GM23338 (cell line): ENCODE measurements around the gene UBE2V1. TPM values are rescaled to one million over a fixed set of nuclear protein-coding genes. Genes with fewer than 3 reads are reported as not detected.

Source experiments
- ATAC-seq: fragments of 200-7000 bp; cut with Tn5 transposase; 3 replicates; pipeline ENCODE4 v1.9.1; 2020
- DNase-seq: peaks from one replicate; pipeline ENCODE4 v3.0.0-alpha.2; 2015; ENCODE audit warnings: low spot score
- H2AFZ ChIP-seq: fragments of 200-600 bp; sonication (generic); 2 replicates; pipeline ENCODE4 v1.8.0; 2016; ENCODE audit warnings: antibody characterized with exemption, mild to moderate bottlenecking, moderate library complexity
- H3F3A ChIP-seq: fragments of 200-600 bp; sonication (generic); replicated peaks from 2 replicates; pipeline ENCODE4 v1.8.0; 2017; ENCODE audit warnings: antibody characterized with exemption, mixed run types, low read depth
- H3K27ac ChIP-seq: fragments of 200-600 bp; sonication (generic); 2 replicates; pipeline ENCODE4 v1.6.1; 2016; ENCODE audit warnings: low read depth
- H3K27me3 ChIP-seq: fragments of 200-600 bp; sonication (generic); 2 replicates; pipeline ENCODE4 v1.8.0; 2016; ENCODE audit warnings: mild to moderate bottlenecking, mixed run types, moderate library complexity; ENCODE audit not compliant: insufficient read depth
- H3K36me3 ChIP-seq: fragments of 200-600 bp; sonication (generic); 2 replicates; pipeline ENCODE4 v1.8.0; 2016; ENCODE audit warnings: mild to moderate bottlenecking; ENCODE audit not compliant: insufficient read depth
- H3K4me1 ChIP-seq: fragments of 200-600 bp; sonication (generic); 2 replicates; pipeline ENCODE4 v1.8.0; 2016; ENCODE audit warnings: mild to moderate bottlenecking, moderate library complexity; ENCODE audit not compliant: insufficient read depth
- H3K4me2 ChIP-seq: fragments of 200-600 bp; sonication (generic); 2 replicates; pipeline ENCODE4 v1.7.1; 2017; ENCODE audit warnings: mixed run types
- H3K4me3 ChIP-seq: fragments of 200-600 bp; sonication (generic); 2 replicates; pipeline ENCODE4 v1.6.1; 2016; ENCODE audit warnings: mixed run types
- H3K79me2 ChIP-seq: fragments of 200-600 bp; sonication (generic); replicated peaks from 2 replicates; pipeline ENCODE4 v1.8.0; 2017; ENCODE audit warnings: mild to moderate bottlenecking; ENCODE audit not compliant: insufficient read depth
- H3K9me2 ChIP-seq: fragments of 200-600 bp; sonication (generic); 2 replicates; pipeline ENCODE4 v1.8.0; 2017; ENCODE audit not compliant: insufficient read depth
- H4K20me1 ChIP-seq: fragments of 200-600 bp; sonication (generic); replicated peaks from 2 replicates; pipeline ENCODE4 v1.8.0; 2017; ENCODE audit warnings: mild to moderate bottlenecking; ENCODE audit not compliant: insufficient read depth
- H3K27ac Mint-ChIP-seq: 2 replicates; pipeline ENCODE4 v1.8.0; 2020; ENCODE audit warnings: inconsistent platforms, mild to moderate bottlenecking, moderate library complexity, mixed read lengths
- H3K27me3 Mint-ChIP-seq: 3 replicates; pipeline ENCODE4 v1.8.0; 2022; ENCODE audit warnings: low read depth, mild to moderate bottlenecking, moderate library complexity, mixed read lengths, inconsistent platforms; ENCODE audit not compliant: insufficient read depth, poor library complexity
- H3K36me3 Mint-ChIP-seq: 3 replicates; pipeline ENCODE4 v1.8.0; 2021; ENCODE audit warnings: low read depth, mild to moderate bottlenecking, inconsistent platforms, moderate library complexity, mixed read lengths
- H3K4me1 Mint-ChIP-seq: 3 replicates; pipeline ENCODE4 v1.8.0; 2020; ENCODE audit warnings: mild to moderate bottlenecking, inconsistent platforms, mixed read lengths
- H3K4me3 Mint-ChIP-seq: 3 replicates; pipeline ENCODE4 v1.8.0; 2021; ENCODE audit warnings: moderate library complexity, mild to moderate bottlenecking, inconsistent platforms, mixed read lengths
- H3K9me3 Mint-ChIP-seq: 3 replicates; pipeline ENCODE4 v1.8.0; 2020; ENCODE audit warnings: moderate library complexity, mild to moderate bottlenecking, inconsistent platforms, mixed read lengths
- CREB1 ChIP-seq: fragments of 250-450 bp; sonication (Bioruptor Pico); IDR thresholded peaks from 2 replicates; pipeline ENCODE4 v1.5.0; 2020; ENCODE audit warnings: low read depth, mild to moderate bottlenecking, moderate library complexity
- EZH2 ChIP-seq: fragments of 200-600 bp; sonication (generic); IDR thresholded peaks from one replicate; pipeline ENCODE4 v1.8.0; 2017; ENCODE audit warnings: antibody characterized with exemption, mild to moderate bottlenecking, low read depth; ENCODE audit not compliant: unreplicated experiment
- EZH2phosphoT487 ChIP-seq: fragments of 200-600 bp; sonication (generic); IDR thresholded peaks from one replicate; pipeline ENCODE4 v1.8.1; 2018; ENCODE audit warnings: antibody characterized with exemption; ENCODE audit not compliant: unreplicated experiment
- NANOG ChIP-seq: IDR thresholded peaks from 2 replicates; pipeline ENCODE4 v1.6.1; 2016; ENCODE audit warnings: antibody characterized with exemption, borderline replicate concordance
- STAT1 ChIP-seq: IDR thresholded peaks from one replicate; pipeline ENCODE4 v1.6.1; 2016; ENCODE audit warnings: antibody characterized with exemption; ENCODE audit not compliant: unreplicated experiment
- ZNF331 ChIP-seq: fragments of 250-450 bp; sonication (Bioruptor Pico); IDR thresholded peaks from 2 replicates; pipeline ENCODE4 v1.5.0; 2020; ENCODE audit warnings: low read depth, mild to moderate bottlenecking, moderate library complexity
- polyA plus RNA-seq: library from polyadenylated mRNA; unstranded; fragments of >200 nt; fragmentation: Nextera tagmentation; extraction: Ambion mirVana; gene quantifications from 2 replicates; pipeline ENCODE4 v1.2.1, GENCODE V29; 2016
- total RNA-seq: library from RNA; depleted of rRNA; stranded (reverse); fragments of >200 nt; shearing (Covaris generic); gene quantifications from 2 replicates; pipeline ENCODE4 v1.2.3, GENCODE V29; 2014
- TF ChIP-seq, protein P1 (sequence below), 2 experiments: fragments of 200-600 bp in 1 of 2; sonication (generic) in 1 of 2; conservative IDR thresholded peaks; 2 replicates each; pipeline versions ENCODE4 v1.5.1 to v1.6.1; 2016 to 2017; ENCODE audit warnings: antibody characterized with exemption in 2 of 2, low read depth in 2 of 2, mild to moderate bottlenecking in 2 of 2, moderate library complexity in 1 of 2
- TF ChIP-seq, protein P2 (sequence below): IDR thresholded peaks from 2 replicates; pipeline ENCODE4 v1.6.1; 2016; ENCODE audit warnings: antibody characterized with exemption

UBE2V1 gene
- total and polyA plus RNA-seq, 2 experiments from 2014 or later = 105 to 302 TPM

DNA sequence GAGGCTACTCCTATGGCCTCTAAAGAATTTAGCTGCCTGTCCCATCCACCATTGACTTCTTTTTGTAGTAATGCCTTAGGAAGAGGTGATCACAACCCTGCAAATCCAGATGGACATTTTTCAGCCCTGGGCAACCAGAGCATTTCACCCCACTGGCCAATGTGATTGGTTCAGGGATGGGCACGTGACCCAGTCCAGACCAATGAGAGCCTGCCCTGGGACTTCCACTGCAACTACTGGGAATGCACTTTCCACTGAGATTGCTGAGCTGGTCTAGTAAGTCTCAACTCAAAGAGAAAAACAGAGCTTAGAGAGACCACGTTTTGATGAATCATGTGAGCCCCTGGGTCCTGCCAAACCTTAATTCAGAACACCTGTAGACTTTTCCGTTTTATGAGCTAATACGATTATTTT, 8.9 kb upstream of the UBE2V1 start (continued):
- TF ChIP-seq, protein P1, sequence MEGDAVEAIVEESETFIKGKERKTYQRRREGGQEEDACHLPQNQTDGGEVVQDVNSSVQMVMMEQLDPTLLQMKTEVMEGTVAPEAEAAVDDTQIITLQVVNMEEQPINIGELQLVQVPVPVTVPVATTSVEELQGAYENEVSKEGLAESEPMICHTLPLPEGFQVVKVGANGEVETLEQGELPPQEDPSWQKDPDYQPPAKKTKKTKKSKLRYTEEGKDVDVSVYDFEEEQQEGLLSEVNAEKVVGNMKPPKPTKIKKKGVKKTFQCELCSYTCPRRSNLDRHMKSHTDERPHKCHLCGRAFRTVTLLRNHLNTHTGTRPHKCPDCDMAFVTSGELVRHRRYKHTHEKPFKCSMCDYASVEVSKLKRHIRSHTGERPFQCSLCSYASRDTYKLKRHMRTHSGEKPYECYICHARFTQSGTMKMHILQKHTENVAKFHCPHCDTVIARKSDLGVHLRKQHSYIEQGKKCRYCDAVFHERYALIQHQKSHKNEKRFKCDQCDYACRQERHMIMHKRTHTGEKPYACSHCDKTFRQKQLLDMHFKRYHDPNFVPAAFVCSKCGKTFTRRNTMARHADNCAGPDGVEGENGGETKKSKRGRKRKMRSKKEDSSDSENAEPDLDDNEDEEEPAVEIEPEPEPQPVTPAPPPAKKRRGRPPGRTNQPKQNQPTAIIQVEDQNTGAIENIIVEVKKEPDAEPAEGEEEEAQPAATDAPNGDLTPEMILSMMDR (conservative IDR thresholded peaks at IDR 0.05; ENCODE audit: low read depth in 2 of 2) = no peak
- no peak for TF ChIP-seq CREB1 (CRISPR knock-in tag)
- no peak for TF ChIP-seq ZNF331 (CRISPR knock-in tag)
- no peak for TF ChIP-seq EZH2
- no peak for TF ChIP-seq NANOG
- TF ChIP-seq, protein P2, sequence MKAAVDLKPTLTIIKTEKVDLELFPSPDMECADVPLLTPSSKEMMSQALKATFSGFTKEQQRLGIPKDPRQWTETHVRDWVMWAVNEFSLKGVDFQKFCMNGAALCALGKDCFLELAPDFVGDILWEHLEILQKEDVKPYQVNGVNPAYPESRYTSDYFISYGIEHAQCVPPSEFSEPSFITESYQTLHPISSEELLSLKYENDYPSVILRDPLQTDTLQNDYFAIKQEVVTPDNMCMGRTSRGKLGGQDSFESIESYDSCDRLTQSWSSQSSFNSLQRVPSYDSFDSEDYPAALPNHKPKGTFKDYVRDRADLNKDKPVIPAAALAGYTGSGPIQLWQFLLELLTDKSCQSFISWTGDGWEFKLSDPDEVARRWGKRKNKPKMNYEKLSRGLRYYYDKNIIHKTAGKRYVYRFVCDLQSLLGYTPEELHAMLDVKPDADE = no peak
- no peak for TF ChIP-seq EZH2phosphoT487

DNA sequence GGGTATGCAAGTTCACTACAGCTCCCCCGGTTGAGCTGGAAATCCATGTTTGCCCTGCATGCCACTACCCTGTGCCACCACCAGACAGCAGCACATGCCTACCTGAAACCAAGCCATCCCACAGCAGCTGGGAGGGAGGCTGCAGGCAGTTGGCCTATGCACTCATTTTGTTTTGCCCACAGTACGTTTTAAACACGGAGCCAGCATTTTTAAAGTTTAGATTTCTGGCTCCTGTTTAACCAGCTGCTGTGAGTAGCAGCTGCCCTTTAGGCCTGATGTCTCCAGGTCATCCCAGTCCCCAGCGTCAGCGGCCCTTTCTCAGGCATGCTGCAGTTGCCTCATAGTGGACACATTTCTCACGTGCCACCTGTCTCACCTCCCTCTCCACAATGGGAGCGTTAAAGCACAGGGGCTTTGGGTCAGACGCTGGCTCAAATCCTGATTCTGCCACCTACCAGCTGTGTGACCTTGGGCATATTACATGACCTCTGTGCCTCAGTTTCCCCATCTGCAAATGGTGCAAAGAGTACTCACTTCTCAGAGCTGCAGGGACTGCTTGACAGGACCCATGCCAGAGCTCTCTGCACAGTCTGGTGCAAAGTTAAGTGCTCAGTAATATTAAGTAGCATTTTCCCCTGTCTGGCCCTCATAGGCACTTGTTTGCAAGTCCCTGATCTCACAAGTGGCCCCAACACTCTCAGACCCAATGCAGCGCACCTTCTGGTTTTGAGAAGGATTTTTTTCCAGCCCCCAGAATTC, 8.2 kb upstream of the UBE2V1 start:
- Mint-ChIP-seq H3K27me3 (peaks cover 5% of the 10 kb centered on the region), H3K9me3 (peaks cover 2% of the 10 kb centered on the region; the same call in 1 of the 3 replicates), H3K4me1 (peaks cover 6% of the 10 kb centered on the region), H3K27ac (no peak overlapping the region), H3K4me3 (no peak overlapping the region), H3K36me3 (peaks cover 33% of the 10 kb centered on the region)
- no peaks in the 10 kb centered on the region for H3K79me2 ChIP-seq
- ATAC-seq = peak; percentile 91
- H3K4me2 ChIP-seq = no peak overlapping the region
- H3K27ac ChIP-seq = peak overlapping the region; percentile 55; the same call in 1 of the 2 replicates
- H3K4me1 ChIP-seq = no peaks in the 10 kb centered on the region
- peak; percentile 83 for DNase-seq
- no peaks in the 10 kb centered on the region for H3K27me3 ChIP-seq
- H3F3A ChIP-seq = no peaks in the 10 kb centered on the region; the same call in 1 of the 2 replicates
- H3K36me3 ChIP-seq = no peaks in the 10 kb centered on the region; the same call in 1 of the 2 replicates
- H2AFZ ChIP-seq = no peak overlapping the region
- TF ChIP-seq ZNF331 (CRISPR knock-in tag) = no peak
- TF ChIP-seq, protein P1 (conservative IDR thresholded peaks at IDR 0.05; ENCODE audit: low read depth in 2 of 2) = peak; percentile 72 to 96
- no peak for TF ChIP-seq STAT1
- H4K20me1 ChIP-seq = peaks cover 6% of the 10 kb centered on the region; the same call in 1 of the 2 replicates
- H3K9me2 ChIP-seq = no peaks in the 10 kb centered on the region
- H3K4me3 ChIP-seq = no peak overlapping the region
